ENCODE measurements around the gene DGCR8.

DNA sequence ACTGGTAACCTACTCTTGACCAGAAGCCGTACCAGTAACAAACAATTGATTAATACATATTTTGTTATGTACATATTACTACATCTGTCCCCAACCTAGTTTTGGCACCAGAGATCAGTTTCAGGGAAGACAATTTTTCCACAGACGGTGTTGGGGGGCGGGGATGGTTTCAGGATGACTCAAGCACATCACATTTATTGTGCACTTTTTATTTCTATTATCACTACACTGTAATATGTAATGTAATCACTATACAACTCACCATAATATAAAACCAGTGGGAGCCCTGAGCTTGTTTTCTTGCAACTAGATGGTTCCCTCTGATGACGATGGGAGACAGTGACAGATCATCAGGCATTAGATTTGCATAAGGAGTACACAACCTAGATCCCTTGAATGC, 15.5 kb downstream of the DGCR8 start:
- TF ChIP-seq EZH2 (IDR thresholded peaks at IDR 0.05; ENCODE audit: insufficient read depth, poor library complexity, severe bottlenecking) (no peak), EZH2phosphoT487 (IDR thresholded peaks at IDR 0.05; ENCODE audit: insufficient read depth, low read depth) (no peak)

All from GM23248 (cell line).